ENCODE data around the gene SCN9A. TPM values are rescaled to one million over a fixed set of nuclear protein-coding genes. Genes with fewer than 3 reads are reported as not detected.
A peak's percentile ranks its signal among the peaks of the same experiment; 100 is the strongest.

SCN9A gene
- total and polyA plus RNA-seq, 2 donors (not counting 1 experiment from before 2014, with no cell fraction given): 64.2 to 105 TPM

DNA sequence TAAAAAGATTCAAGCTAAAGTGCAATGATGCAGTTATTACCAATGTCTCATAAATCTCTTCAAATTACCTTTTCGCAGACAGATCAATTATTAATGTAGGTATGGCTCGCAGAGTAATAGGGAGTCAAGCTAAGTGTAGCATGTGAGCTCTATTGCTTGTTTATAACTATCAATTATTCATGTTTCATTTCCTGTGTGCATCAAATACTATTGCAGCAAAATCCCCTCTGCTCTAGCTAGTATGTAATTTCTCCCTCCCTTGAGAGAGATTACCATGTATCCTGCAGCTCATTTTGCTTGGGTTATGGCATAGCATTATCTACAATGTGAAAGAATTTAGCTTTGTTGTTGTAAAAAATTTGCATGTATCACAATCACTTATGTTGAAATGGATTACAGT, 182.3 kb downstream of the SCN9A start:
- H3K27ac ChIP-seq (ENCODE audit: insufficient read depth, low read length): no peak overlapping the region
- H3K79me2 ChIP-seq (ENCODE audit: control insufficient read depth, insufficient read depth, low read length): no peaks in the 10 kb centered on the region
- H2AFZ ChIP-seq (ENCODE audit: low read length): no peak overlapping the region
- no peak overlapping the region for H3K9ac ChIP-seq (ENCODE audit: insufficient read depth, low read length)
- H3K4me1 ChIP-seq (ENCODE audit: control insufficient read depth, extremely low read depth, insufficient read depth, low read length): no peaks in the 10 kb centered on the region
- H3K4me3 ChIP-seq (replicated peaks in 1 of 4; ENCODE audit: control extremely low read depth in 1 of 4, insufficient read depth in 1 of 4, low read depth in 3 of 4, low read length in 4 of 4): no peak overlapping the region
- no peak for TF ChIP-seq EZH2 (IDR thresholded peaks at IDR 0.05; ENCODE audit: low read length, missing control alignments)
- TF ChIP-seq, protein P1, sequence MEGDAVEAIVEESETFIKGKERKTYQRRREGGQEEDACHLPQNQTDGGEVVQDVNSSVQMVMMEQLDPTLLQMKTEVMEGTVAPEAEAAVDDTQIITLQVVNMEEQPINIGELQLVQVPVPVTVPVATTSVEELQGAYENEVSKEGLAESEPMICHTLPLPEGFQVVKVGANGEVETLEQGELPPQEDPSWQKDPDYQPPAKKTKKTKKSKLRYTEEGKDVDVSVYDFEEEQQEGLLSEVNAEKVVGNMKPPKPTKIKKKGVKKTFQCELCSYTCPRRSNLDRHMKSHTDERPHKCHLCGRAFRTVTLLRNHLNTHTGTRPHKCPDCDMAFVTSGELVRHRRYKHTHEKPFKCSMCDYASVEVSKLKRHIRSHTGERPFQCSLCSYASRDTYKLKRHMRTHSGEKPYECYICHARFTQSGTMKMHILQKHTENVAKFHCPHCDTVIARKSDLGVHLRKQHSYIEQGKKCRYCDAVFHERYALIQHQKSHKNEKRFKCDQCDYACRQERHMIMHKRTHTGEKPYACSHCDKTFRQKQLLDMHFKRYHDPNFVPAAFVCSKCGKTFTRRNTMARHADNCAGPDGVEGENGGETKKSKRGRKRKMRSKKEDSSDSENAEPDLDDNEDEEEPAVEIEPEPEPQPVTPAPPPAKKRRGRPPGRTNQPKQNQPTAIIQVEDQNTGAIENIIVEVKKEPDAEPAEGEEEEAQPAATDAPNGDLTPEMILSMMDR (conservative IDR thresholded peaks at IDR 0.05 in 1 of 2, IDR thresholded peaks at IDR 0.05 in 1 of 2; ENCODE audit: low read depth in 1 of 2, low read length in 2 of 2): no peak
- H3K9me3 ChIP-seq (ENCODE audit: control insufficient read depth, insufficient read depth, low read depth, low read length): no peaks in the 10 kb centered on the region
- H3K27me3 ChIP-seq (ENCODE audit: control insufficient read depth, insufficient read depth, low read length): no peaks in the 10 kb centered on the region
- no peak overlapping the region for H3K4me2 ChIP-seq (ENCODE audit: extremely low read depth, insufficient read depth, low read length)
- no peak for DNase-seq (ENCODE audit: low read depth in 2 of 2)
- no peaks in the 10 kb centered on the region for H4K20me1 ChIP-seq (ENCODE audit: control insufficient read depth, extremely low read depth, insufficient read depth, low read length)
- no peaks in the 10 kb centered on the region for H3K36me3 ChIP-seq (ENCODE audit: control insufficient read depth, insufficient read depth, low read length)

DNA sequence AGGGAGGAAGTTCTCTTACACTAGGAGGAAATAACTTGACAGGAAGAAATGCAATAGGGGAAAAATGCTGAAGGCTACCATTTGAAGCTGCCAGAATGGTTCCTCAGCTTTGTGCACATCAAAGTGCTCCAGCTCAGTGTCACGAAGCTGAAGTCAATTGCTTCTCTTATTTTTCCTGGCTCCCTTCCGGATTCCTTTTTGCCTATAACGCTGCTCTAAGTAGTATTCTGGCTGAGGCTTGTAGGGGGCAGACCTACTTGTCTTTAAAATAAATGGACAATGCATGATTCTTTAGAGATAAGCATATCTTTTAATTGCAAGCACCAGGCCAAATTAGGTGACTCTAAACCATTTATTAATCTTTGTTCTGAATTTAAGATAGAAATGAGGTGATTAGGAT, 187.7 kb downstream of the SCN9A start:
- Histone ChIP-seq H3K79me2 (ENCODE audit: control insufficient read depth, insufficient read depth, low read length) (no peaks in the 10 kb centered on the region), H3K27ac (ENCODE audit: insufficient read depth, low read length) (no peak overlapping the region), H3K36me3 (ENCODE audit: control insufficient read depth, insufficient read depth, low read length) (no peaks in the 10 kb centered on the region), H3K9me3 (ENCODE audit: control insufficient read depth, insufficient read depth, low read depth, low read length) (no peaks in the 10 kb centered on the region), H3K9ac (ENCODE audit: insufficient read depth, low read length) (no peak overlapping the region), H3K27me3 (ENCODE audit: control insufficient read depth, insufficient read depth, low read length) (no peaks in the 10 kb centered on the region), H3K4me2 (ENCODE audit: extremely low read depth, insufficient read depth, low read length) (no peak overlapping the region), H2AFZ (ENCODE audit: low read length) (peak overlapping the region; percentile 31), H3K4me3 (replicated peaks in 1 of 4; ENCODE audit: control extremely low read depth in 1 of 4, insufficient read depth in 1 of 4, low read depth in 3 of 4, low read length in 4 of 4) (no peak overlapping the region), H4K20me1 (ENCODE audit: control insufficient read depth, extremely low read depth, insufficient read depth, low read length) (no peaks in the 10 kb centered on the region), H3K4me1 (ENCODE audit: control insufficient read depth, extremely low read depth, insufficient read depth, low read length) (no peaks in the 10 kb centered on the region)
- TF ChIP-seq, protein P1 (conservative IDR thresholded peaks at IDR 0.05 in 1 of 2, IDR thresholded peaks at IDR 0.05 in 1 of 2; ENCODE audit: low read depth in 1 of 2, low read length in 2 of 2): no peak
- TF ChIP-seq EZH2 (IDR thresholded peaks at IDR 0.05; ENCODE audit: low read length, missing control alignments): no peak
- peak; percentile 17 to 20 for DNase-seq (ENCODE audit: low read depth in 2 of 2)

DNA sequence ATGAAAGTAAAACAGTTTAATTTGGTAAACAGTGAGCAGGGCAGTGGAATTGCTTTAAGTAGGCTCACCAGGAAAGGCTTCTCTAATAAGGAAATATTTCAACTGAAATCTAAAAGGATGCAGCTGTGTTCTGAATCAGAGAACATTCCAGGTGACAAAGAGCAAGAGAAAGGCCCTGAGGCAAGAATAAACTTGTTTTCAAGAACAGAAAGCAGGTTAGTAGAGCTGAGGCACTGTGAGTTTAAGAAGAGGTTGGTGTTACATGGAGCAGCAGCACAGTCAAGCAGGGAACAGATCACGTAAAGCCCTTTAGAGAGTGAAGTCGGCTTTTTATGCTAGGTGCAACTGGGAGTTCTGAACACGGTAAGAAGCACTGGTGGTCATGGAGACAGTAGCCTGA, 191.0 kb downstream of the SCN9A start:
- Histone ChIP-seq H4K20me1 (ENCODE audit: control insufficient read depth, extremely low read depth, insufficient read depth, low read length) (no peaks in the 10 kb centered on the region), H3K27ac (ENCODE audit: insufficient read depth, low read length) (no peak overlapping the region), H3K4me2 (ENCODE audit: extremely low read depth, insufficient read depth, low read length) (no peak overlapping the region), H3K9me3 (ENCODE audit: control insufficient read depth, insufficient read depth, low read depth, low read length) (no peaks in the 10 kb centered on the region), H3K4me1 (ENCODE audit: control insufficient read depth, extremely low read depth, insufficient read depth, low read length) (no peaks in the 10 kb centered on the region), H3K79me2 (ENCODE audit: control insufficient read depth, insufficient read depth, low read length) (no peaks in the 10 kb centered on the region), H3K4me3 (replicated peaks in 1 of 4; ENCODE audit: control extremely low read depth in 1 of 4, insufficient read depth in 1 of 4, low read depth in 3 of 4, low read length in 4 of 4) (no peak overlapping the region), H3K36me3 (ENCODE audit: control insufficient read depth, insufficient read depth, low read length) (no peaks in the 10 kb centered on the region), H3K27me3 (ENCODE audit: control insufficient read depth, insufficient read depth, low read length) (no peaks in the 10 kb centered on the region), H2AFZ (ENCODE audit: low read length) (no peak overlapping the region), H3K9ac (ENCODE audit: insufficient read depth, low read length) (no peak overlapping the region)
- no peak for DNase-seq (ENCODE audit: low read depth in 2 of 2)
- TF ChIP-seq EZH2 (IDR thresholded peaks at IDR 0.05; ENCODE audit: low read length, missing control alignments): no peak
- TF ChIP-seq, protein P1 (conservative IDR thresholded peaks at IDR 0.05 in 1 of 2, IDR thresholded peaks at IDR 0.05 in 1 of 2; ENCODE audit: low read depth in 1 of 2, low read length in 2 of 2): no peak

All from fibroblast of lung (primary cell).